ENCODE data around the gene UBE2J2.
A peak's percentile ranks its signal among the peaks of the same experiment; 100 is the strongest.

DNA sequence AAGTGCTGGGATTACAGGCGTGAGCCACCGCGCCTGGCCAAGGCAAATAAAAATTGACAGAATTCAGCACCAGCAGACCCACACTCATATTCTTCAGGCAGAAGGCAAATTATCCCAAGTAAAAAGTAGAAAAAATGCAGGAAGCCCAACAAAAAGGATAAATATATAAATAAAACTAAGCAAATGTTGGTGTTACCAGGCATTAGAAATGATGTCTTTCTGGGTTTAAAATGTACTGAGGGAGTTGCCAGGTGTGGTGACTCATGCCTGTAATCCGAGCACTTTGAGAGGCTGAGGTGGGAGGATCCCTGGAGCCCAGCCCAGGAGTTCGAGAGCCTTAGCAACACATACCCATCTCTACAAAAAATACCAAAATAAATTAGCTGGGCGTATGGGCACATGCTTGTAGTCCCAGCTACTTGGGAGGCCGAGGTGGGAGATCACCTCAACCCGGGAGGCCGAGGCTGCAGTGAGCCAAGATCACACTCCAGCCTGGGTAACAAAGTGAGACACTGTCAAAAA lies 44.5 kb upstream of the UBE2J2 start:
- TF ChIP-seq, protein P1, sequence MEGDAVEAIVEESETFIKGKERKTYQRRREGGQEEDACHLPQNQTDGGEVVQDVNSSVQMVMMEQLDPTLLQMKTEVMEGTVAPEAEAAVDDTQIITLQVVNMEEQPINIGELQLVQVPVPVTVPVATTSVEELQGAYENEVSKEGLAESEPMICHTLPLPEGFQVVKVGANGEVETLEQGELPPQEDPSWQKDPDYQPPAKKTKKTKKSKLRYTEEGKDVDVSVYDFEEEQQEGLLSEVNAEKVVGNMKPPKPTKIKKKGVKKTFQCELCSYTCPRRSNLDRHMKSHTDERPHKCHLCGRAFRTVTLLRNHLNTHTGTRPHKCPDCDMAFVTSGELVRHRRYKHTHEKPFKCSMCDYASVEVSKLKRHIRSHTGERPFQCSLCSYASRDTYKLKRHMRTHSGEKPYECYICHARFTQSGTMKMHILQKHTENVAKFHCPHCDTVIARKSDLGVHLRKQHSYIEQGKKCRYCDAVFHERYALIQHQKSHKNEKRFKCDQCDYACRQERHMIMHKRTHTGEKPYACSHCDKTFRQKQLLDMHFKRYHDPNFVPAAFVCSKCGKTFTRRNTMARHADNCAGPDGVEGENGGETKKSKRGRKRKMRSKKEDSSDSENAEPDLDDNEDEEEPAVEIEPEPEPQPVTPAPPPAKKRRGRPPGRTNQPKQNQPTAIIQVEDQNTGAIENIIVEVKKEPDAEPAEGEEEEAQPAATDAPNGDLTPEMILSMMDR (IDR thresholded peaks at IDR 0.05) = no peak
- TF ChIP-seq POLR2AphosphoS5 (IDR thresholded peaks at IDR 0.05) (peak in 3 of 4 donors; percentile 27 to 59 (median 43)), EP300 (IDR thresholded peaks at IDR 0.05) (no peak), POLR2A (IDR thresholded peaks at IDR 0.05) (no peak)
